Natural killer cell treated with Interleukin-12 subunit alpha and Interleukin-12 subunit beta and Interleukin-15 and Interleukin-18, amount 100 ng/mL, for 72 hours (primary cell): Measurements from ENCODE around the gene SPOCK1. TPM values are rescaled to one million over a fixed set of nuclear protein-coding genes. Genes with fewer than 3 reads are reported as not detected.

ENCODE experiments used
- ATAC-seq, 2 donors: fragments of 150-1000 bp; cut with Tn5 transposase in 1 of 2; sonication (Bioruptor Pico), chemical (Tn5 transposase) in 1 of 2; 2 replicates each; pipeline ENCODE4 v1.10.0; 2021
- DNase-seq: peaks from one replicate; pipeline ENCODE4 v3.0.0; 2022; ENCODE audit warnings: low spot score
- H3K27ac Mint-ChIP-seq, 2 donors: 1 replicate in 1 of 2; 2 replicates in 1 of 2; pipeline ENCODE4 v1.8.0; 2022; ENCODE audit warnings: mixed read lengths in 2 of 2, mild to moderate bottlenecking in 1 of 2, moderate library complexity in 1 of 2
- H3K27me3 Mint-ChIP-seq, 2 donors: 1 replicate in 1 of 2; 2 replicates in 1 of 2; pipeline ENCODE4 v1.8.0; 2022; ENCODE audit warnings: mixed read lengths in 2 of 2
- H3K36me3 Mint-ChIP-seq: one replicate; pipeline ENCODE4 v1.8.0; 2022; ENCODE audit warnings: mixed read lengths
- H3K4me1 Mint-ChIP-seq, 2 donors: 1 replicate in 1 of 2; 2 replicates in 1 of 2; pipeline ENCODE4 v1.8.0; 2022; ENCODE audit warnings: low read depth in 2 of 2, mixed read lengths in 2 of 2, mild to moderate bottlenecking in 1 of 2
- H3K4me3 Mint-ChIP-seq: one replicate; pipeline ENCODE4 v1.8.0; 2022; ENCODE audit warnings: mixed read lengths
- H3K9me3 Mint-ChIP-seq: 2 replicates; pipeline ENCODE4 v1.8.0; 2022; ENCODE audit warnings: mixed read lengths
- total RNA-seq, 2 donors: library from RNA; stranded (reverse); gene quantifications; one replicate each; pipeline ENCODE4 v1.2.3, GENCODE V29; 2022

The SPOCK1 gene
- total RNA-seq, 2 donors from 2014 or later = not detected

GRCh38 chr5:137329586-137330296, 169.4 kb downstream of the SPOCK1 start:
- ATAC-seq = no peak
- H3K36me3 Mint-ChIP-seq = no peaks in the 10 kb centered on the region
- H3K4me3 Mint-ChIP-seq = no peak overlapping the region
- no peak for DNase-seq
- no peaks in the 10 kb centered on the region for H3K4me1 Mint-ChIP-seq
- H3K9me3 Mint-ChIP-seq = no peaks in the 10 kb centered on the region
- no peak overlapping the region for H3K27ac Mint-ChIP-seq
- H3K27me3 Mint-ChIP-seq = peaks cover 0 to 2% of the 10 kb centered on the region in 2 donors

GRCh38 chr5:137328991-137329390, 170.1 kb downstream of the SPOCK1 start:
- ATAC-seq (no peak), DNase-seq (no peak)
- H3K36me3 Mint-ChIP-seq = no peaks in the 10 kb centered on the region
- peaks cover 2 to 3% of the 10 kb centered on the region in 2 donors for H3K27me3 Mint-ChIP-seq
- no peaks in the 10 kb centered on the region for H3K4me1 Mint-ChIP-seq
- H3K27ac Mint-ChIP-seq = no peak overlapping the region
- H3K9me3 Mint-ChIP-seq = no peaks in the 10 kb centered on the region
- no peak overlapping the region for H3K4me3 Mint-ChIP-seq

- Mint-ChIP-seq H3K4me1 (no peaks in the 10 kb centered on the region), H3K9me3 (no peaks in the 10 kb centered on the region), H3K4me3 (no peak overlapping the region), H3K27ac (no peak overlapping the region), H3K36me3 (no peaks in the 10 kb centered on the region), H3K27me3 (peaks cover 2 to 8% of the 10 kb centered on the region in 2 donors)
- no peak for ATAC-seq
- no peak for DNase-seq
Measured at GRCh38 chr5:137328463-137328862, 170.7 kb downstream of the SPOCK1 start.

- ATAC-seq = no peak
- no peaks in the 10 kb centered on the region for H3K36me3 Mint-ChIP-seq
- no peak overlapping the region for H3K27ac Mint-ChIP-seq
- no peak for DNase-seq
- peaks cover 10 to 28% of the 10 kb centered on the region in 2 donors for H3K27me3 Mint-ChIP-seq
- no peaks in the 10 kb centered on the region for H3K9me3 Mint-ChIP-seq
- no peak overlapping the region for H3K4me3 Mint-ChIP-seq
- H3K4me1 Mint-ChIP-seq = no peaks in the 10 kb centered on the region
Measured at GRCh38 chr5:137325721-137326120, 173.4 kb downstream of the SPOCK1 start.

GRCh38 chr5:137320056-137321045, 178.8 kb downstream of the SPOCK1 start:
- ATAC-seq = no peak

GRCh38 chr5:137318027-137318426, 181.1 kb downstream of the SPOCK1 start:
- Mint-ChIP-seq H3K9me3 (no peaks in the 10 kb centered on the region), H3K27ac (no peak overlapping the region), H3K36me3 (no peaks in the 10 kb centered on the region), H3K4me3 (no peak overlapping the region), H3K27me3 (peaks cover 21 to 37% of the 10 kb centered on the region in 2 donors), H3K4me1 (no peaks in the 10 kb centered on the region)
- ATAC-seq (no peak), DNase-seq (no peak)

More at GRCh38 chr5:137320056-137321045, 178.8 kb downstream of the SPOCK1 start:
- Mint-ChIP-seq H3K27me3 (peaks cover 12 to 35% of the 10 kb centered on the region in 2 donors), H3K4me1 (no peaks in the 10 kb centered on the region), H3K36me3 (no peaks in the 10 kb centered on the region), H3K27ac (no peak overlapping the region), H3K9me3 (no peaks in the 10 kb centered on the region), H3K4me3 (no peak overlapping the region)
- no peak for DNase-seq

- no peak overlapping the region for H3K27ac Mint-ChIP-seq
- ATAC-seq (no peak), DNase-seq (no peak)
- no peaks in the 10 kb centered on the region for H3K9me3 Mint-ChIP-seq
- H3K4me1 Mint-ChIP-seq = no peaks in the 10 kb centered on the region
- no peaks in the 10 kb centered on the region for H3K36me3 Mint-ChIP-seq
- H3K27me3 Mint-ChIP-seq = peaks cover 18 to 28% of the 10 kb centered on the region in 2 donors
- H3K4me3 Mint-ChIP-seq = no peak overlapping the region
Measured at GRCh38 chr5:137316346-137316736, 182.8 kb downstream of the SPOCK1 start.

GRCh38 chr5:137315534-137316345, 183.4 kb downstream of the SPOCK1 start:
- H3K4me3 Mint-ChIP-seq = no peak overlapping the region
- ATAC-seq = peak in 1 of 2 donors; percentile 21
- no peaks in the 10 kb centered on the region for H3K4me1 Mint-ChIP-seq
- H3K36me3 Mint-ChIP-seq = no peaks in the 10 kb centered on the region
- H3K27ac Mint-ChIP-seq = no peak overlapping the region
- peaks cover 15 to 22% of the 10 kb centered on the region in 2 donors for H3K27me3 Mint-ChIP-seq
- no peaks in the 10 kb centered on the region for H3K9me3 Mint-ChIP-seq
- no peak for DNase-seq

GRCh38 chr5:137315109-137315508, 184.0 kb downstream of the SPOCK1 start:
- Mint-ChIP-seq H3K36me3 (no peaks in the 10 kb centered on the region), H3K9me3 (no peaks in the 10 kb centered on the region), H3K27me3 (peaks cover 11 to 16% of the 10 kb centered on the region in 2 donors), H3K27ac (no peak overlapping the region), H3K4me3 (no peak overlapping the region), H3K4me1 (no peaks in the 10 kb centered on the region)
- ATAC-seq (no peak), DNase-seq (no peak)

- Mint-ChIP-seq H3K4me3 (no peak overlapping the region), H3K27ac (no peak overlapping the region), H3K9me3 (no peaks in the 10 kb centered on the region), H3K36me3 (no peaks in the 10 kb centered on the region), H3K4me1 (no peaks in the 10 kb centered on the region), H3K27me3 (peaks cover 14 to 15% of the 10 kb centered on the region in 2 donors)
- ATAC-seq (peak in 1 of 2 donors; percentile 15), DNase-seq (no peak)
Measured at GRCh38 chr5:137313526-137314175, 185.5 kb downstream of the SPOCK1 start.

- no peak overlapping the region for H3K4me3 Mint-ChIP-seq
- peaks cover 14 to 15% of the 10 kb centered on the region in 2 donors for H3K27me3 Mint-ChIP-seq
- H3K36me3 Mint-ChIP-seq = no peaks in the 10 kb centered on the region
- no peaks in the 10 kb centered on the region for H3K4me1 Mint-ChIP-seq
- H3K9me3 Mint-ChIP-seq = no peaks in the 10 kb centered on the region
- no peak for DNase-seq
- H3K27ac Mint-ChIP-seq = no peak overlapping the region
- no peak for ATAC-seq
Measured at GRCh38 chr5:137312011-137312410, 187.1 kb downstream of the SPOCK1 start.

GRCh38 chr5:137310051-137310730, 188.9 kb downstream of the SPOCK1 start:
- no peaks in the 10 kb centered on the region for H3K9me3 Mint-ChIP-seq
- DNase-seq (no peak), ATAC-seq (no peak)
- no peaks in the 10 kb centered on the region for H3K4me1 Mint-ChIP-seq
- no peaks in the 10 kb centered on the region for H3K36me3 Mint-ChIP-seq
- no peak overlapping the region for H3K27ac Mint-ChIP-seq
- peaks cover 14 to 17% of the 10 kb centered on the region in 2 donors for H3K27me3 Mint-ChIP-seq
- H3K4me3 Mint-ChIP-seq = no peak overlapping the region
